H9 (cell line): ENCODE measurements around the gene NAA35. TPM values are rescaled to one million over a fixed set of nuclear protein-coding genes. Genes with fewer than 3 reads are reported as not detected.
A peak's percentile ranks its signal among the peaks of the same experiment; 100 is the strongest.

Experiments used
- DNase-seq: peaks from one replicate; pipeline ENCODE4 v3.0.0-alpha.2; 2017
- H2AFZ ChIP-seq: one replicate; pipeline ENCODE4 v1.6.1; 2013; ENCODE audit warnings: mild to moderate bottlenecking, low read length, control low read depth, moderate library complexity
- H2AK5ac ChIP-seq: 2 replicates; pipeline ENCODE4 v1.6.1; 2013; ENCODE audit warnings: low read length, control low read depth, mixed read lengths; ENCODE audit not compliant: insufficient read length
- H2BK120ac ChIP-seq: one replicate; pipeline ENCODE4 v1.6.1; 2013; ENCODE audit warnings: low read depth, mild to moderate bottlenecking, low read length, control low read depth, inconsistent platforms; ENCODE audit not compliant: poor library complexity, severe bottlenecking
- H2BK12ac ChIP-seq: 2 replicates; pipeline ENCODE4 v1.6.1; 2013; ENCODE audit warnings: low read length, control low read depth, mixed read lengths, low read depth; ENCODE audit not compliant: insufficient read length
- H2BK15ac ChIP-seq: 2 replicates; pipeline ENCODE4 v1.6.1; 2013; ENCODE audit warnings: low read depth, low read length, control low read depth
- H2BK20ac ChIP-seq: one replicate; pipeline ENCODE4 v1.6.1; 2013; ENCODE audit warnings: low read depth, mild to moderate bottlenecking, low read length, control low read depth, inconsistent platforms; ENCODE audit not compliant: poor library complexity, severe bottlenecking
- H2BK5ac ChIP-seq: 2 replicates; pipeline ENCODE4 v1.6.1; 2013; ENCODE audit warnings: low read length, control low read depth, mixed read lengths; ENCODE audit not compliant: insufficient read length
- H3K14ac ChIP-seq: 2 replicates; pipeline ENCODE4 v1.6.1; 2013; ENCODE audit warnings: low read length, control low read depth; ENCODE audit not compliant: insufficient read depth
- H3K18ac ChIP-seq: 2 replicates; pipeline ENCODE4 v1.6.1; 2013; ENCODE audit warnings: low read depth, mild to moderate bottlenecking, mixed read lengths, low read length, control low read depth; ENCODE audit not compliant: insufficient read length
- H3K23ac ChIP-seq: 2 replicates; pipeline ENCODE4 v1.6.1; 2013; ENCODE audit warnings: low read length, control low read depth, mixed read lengths, low read depth; ENCODE audit not compliant: insufficient read length
- H3K23me2 ChIP-seq: 2 replicates; pipeline ENCODE4 v1.6.1; 2013; ENCODE audit warnings: low read depth, mild to moderate bottlenecking, mixed read lengths, low read length, control low read depth; ENCODE audit not compliant: insufficient read length, poor library complexity, severe bottlenecking
- H3K27ac ChIP-seq: 2 replicates; pipeline ENCODE4 v1.5.1; 2013; ENCODE audit warnings: low read length, control low read depth, mixed read lengths, low read depth; ENCODE audit not compliant: insufficient read length
- H3K27me3 ChIP-seq: 2 replicates; pipeline ENCODE4 v1.6.1; 2013; ENCODE audit warnings: low read length, control low read depth, inconsistent platforms; ENCODE audit not compliant: insufficient read depth
- H3K4ac ChIP-seq: 2 replicates; pipeline ENCODE4 v1.6.1; 2013; ENCODE audit warnings: low read depth, mild to moderate bottlenecking, control low read depth, inconsistent platforms, low read length, moderate library complexity
- H3K4me1 ChIP-seq: 2 replicates; pipeline ENCODE4 v1.6.1; 2013; ENCODE audit warnings: low read length, control low read depth, inconsistent platforms; ENCODE audit not compliant: insufficient read depth
- H3K4me2 ChIP-seq: 2 replicates; pipeline ENCODE4 v1.6.1; 2013; ENCODE audit warnings: low read length, control low read depth, mixed read lengths; ENCODE audit not compliant: insufficient read length, insufficient read depth
- H3K56ac ChIP-seq: 2 replicates; pipeline ENCODE4 v1.6.1; 2013; ENCODE audit warnings: low read depth, mild to moderate bottlenecking, mixed read lengths, low read length, control low read depth; ENCODE audit not compliant: insufficient read length
- H3K79me1 ChIP-seq: 2 replicates; pipeline ENCODE4 v1.6.1; 2013; ENCODE audit warnings: low read depth, mild to moderate bottlenecking, moderate library complexity, low read length, control low read depth, inconsistent platforms; ENCODE audit not compliant: insufficient read depth, poor library complexity, severe bottlenecking
- H3K79me2 ChIP-seq: 2 replicates; pipeline ENCODE4 v1.6.1; 2013; ENCODE audit warnings: low read length, control low read depth, inconsistent platforms; ENCODE audit not compliant: insufficient read depth
- H3K9ac ChIP-seq: 2 replicates; pipeline ENCODE4 v1.6.1; 2013; ENCODE audit warnings: low read length, control low read depth, mixed read lengths; ENCODE audit not compliant: insufficient read length; ENCODE audit errors: extremely low read depth
- H3K9me3 ChIP-seq: one replicate; pipeline ENCODE4 v1.6.1; 2013; ENCODE audit warnings: low read depth, low read length, inconsistent platforms; ENCODE audit not compliant: control insufficient read depth
- H3T11ph ChIP-seq: one replicate; pipeline ENCODE4 v1.6.1; 2013; ENCODE audit warnings: mild to moderate bottlenecking, low read length, control low read depth, inconsistent platforms
- H4K20me1 ChIP-seq: one replicate; pipeline ENCODE4 v1.6.1; 2013; ENCODE audit not compliant: control insufficient read depth, insufficient read length, insufficient read depth
- H4K5ac ChIP-seq: 2 replicates; pipeline ENCODE4 v1.6.1; 2013; ENCODE audit warnings: low read depth, mild to moderate bottlenecking, mixed read lengths, low read length, control low read depth; ENCODE audit not compliant: insufficient read length
- H4K8ac ChIP-seq: replicated peaks from 2 replicates; pipeline ENCODE4 v1.6.1; 2013; ENCODE audit warnings: low read length, control low read depth, mixed read lengths, low read depth; ENCODE audit not compliant: insufficient read length
- H4K91ac ChIP-seq: 2 replicates; pipeline ENCODE4 v1.6.1; 2013; ENCODE audit warnings: low read depth, mild to moderate bottlenecking, moderate library complexity, mixed read lengths, low read length, control low read depth; ENCODE audit not compliant: insufficient read length
- H3K27ac Mint-ChIP-seq, 3 experiments: 2 replicates in 2 of 3; 3 replicates in 1 of 3; pipeline ENCODE4 v1.8.0; 2020 to 2021; ENCODE audit warnings: mixed read lengths in 3 of 3, mild to moderate bottlenecking in 1 of 3, moderate library complexity in 1 of 3
- H3K27me3 Mint-ChIP-seq: 2 replicates; pipeline ENCODE4 v1.8.0; 2021; ENCODE audit warnings: low read depth, mild to moderate bottlenecking, moderate library complexity, mixed read lengths
- H3K36me3 Mint-ChIP-seq, 3 experiments: 2 replicates in 2 of 3; 3 replicates in 1 of 3; pipeline ENCODE4 v1.8.0; 2020 to 2021; ENCODE audit warnings: low read depth in 3 of 3, mixed read lengths in 3 of 3; ENCODE audit not compliant: insufficient read depth in 1 of 3
- H3K4me1 Mint-ChIP-seq, 2 experiments: 2 replicates each; pipeline ENCODE4 v1.8.0; 2020; ENCODE audit warnings: mixed read lengths in 2 of 2
- H3K4me3 Mint-ChIP-seq, 2 experiments: 2 replicates in 1 of 2; 3 replicates in 1 of 2; pipeline ENCODE4 v1.8.0; 2020 to 2021; ENCODE audit warnings: mild to moderate bottlenecking in 2 of 2, mixed read lengths in 2 of 2, moderate library complexity in 1 of 2
- H3K9me3 Mint-ChIP-seq, 2 experiments: 2 replicates in 1 of 2; 3 replicates in 1 of 2; pipeline ENCODE4 v1.8.0; 2020; ENCODE audit warnings: mild to moderate bottlenecking in 2 of 2, mixed read lengths in 2 of 2, moderate library complexity in 1 of 2
- CTCF ChIP-seq: fragments of 200-600 bp; sonication (generic); conservative IDR thresholded peaks from 3 replicates; pipeline ENCODE4 v1.8.0; 2021; ENCODE audit warnings: antibody characterized with exemption, mild to moderate bottlenecking
- WGBS: extraction: QIAGEN DNeasy Blood & Tissue Kit; methylation state at CpG from one replicate; pipeline ENCODE4 v1.1.7; 2013; ENCODE audit warnings: missing lambda C conversion rate, low lambda C conversion rate, mixed read lengths; ENCODE audit not compliant: insufficient read length; ENCODE audit errors: extremely low coverage; 5-methylcytosine and 5-hydroxymethylcytosine counted together
- total RNA-seq: library from RNA; stranded (reverse); gene quantifications from 2 replicates; pipeline ENCODE4 v1.2.1, GENCODE V29; 2021

NAA35 gene
- total RNA-seq, 1 experiment from 2014 or later = 38.6 TPM

- no peaks in the 10 kb centered on the region for H3K27me3 ChIP-seq
- DNase-seq = no peak
- no peaks in the 10 kb centered on the region for H3K79me2 ChIP-seq
- no peak overlapping the region for H3K23ac ChIP-seq
- no peaks in the 10 kb centered on the region for H4K20me1 ChIP-seq
- no peak overlapping the region for H3K4ac ChIP-seq
- H2BK20ac ChIP-seq = no peak overlapping the region
- no peaks in the 10 kb centered on the region for H3K9me3 ChIP-seq
- no peak overlapping the region for H3K14ac ChIP-seq
- Mint-ChIP-seq H3K4me1 (peaks cover 24 to 32% of the 10 kb centered on the region in 2 experiments), H3K27ac (peak overlapping the region; percentile 12 to 77 (median 43); a peak in 5 of 7 replicates), H3K9me3 (no peaks in the 10 kb centered on the region), H3K4me3 (no peak overlapping the region), H3K27me3 (no peaks in the 10 kb centered on the region), H3K36me3 (peaks cover 2 to 8% (median 4%) of the 10 kb centered on the region in 3 experiments; a peak in 5 of 7 replicates)
- H2AFZ ChIP-seq = no peak overlapping the region
- no peak overlapping the region for H3K9ac ChIP-seq
- H2BK5ac ChIP-seq = no peak overlapping the region
- H2BK12ac ChIP-seq = no peak overlapping the region
- no peak overlapping the region for H2BK15ac ChIP-seq
- no peak overlapping the region for H4K91ac ChIP-seq
- H3K18ac ChIP-seq = no peak overlapping the region
- H3K79me1 ChIP-seq = no peaks in the 10 kb centered on the region
- no peak overlapping the region for H3T11ph ChIP-seq
- TF ChIP-seq CTCF = no peak
- no peak overlapping the region for H4K8ac ChIP-seq
- no peak overlapping the region for H3K27ac ChIP-seq
- H4K5ac ChIP-seq = no peak overlapping the region
- H3K56ac ChIP-seq = no peak overlapping the region
- no CpG with 5 or more reads among the region's 2 CpGs for WGBS
- H2AK5ac ChIP-seq = no peak overlapping the region
- H3K23me2 ChIP-seq = no peaks in the 10 kb centered on the region
- H3K4me2 ChIP-seq = no peak overlapping the region
- H3K4me1 ChIP-seq = peaks cover 3% of the 10 kb centered on the region
- H2BK120ac ChIP-seq = no peak overlapping the region
These were observed 123.3 kb downstream of the NAA35 start for GRCh38 chr9:86064220-86064619.
